PC-3 (cell line): ENCODE results near the gene SLC32A1. TPM values are rescaled to one million over a fixed set of nuclear protein-coding genes. Genes with fewer than 3 reads are reported as not detected.

ENCODE experiments used
- ATAC-seq: fragments of 200-7000 bp; cut with Tn5 transposase; 2 replicates; pipeline ENCODE4 v1.9.1; 2020; ENCODE audit warnings: mild to moderate bottlenecking, moderate library complexity
- Bru-seq: library from RNA; stranded (reverse); fragments of 400-500 nt; gene quantifications from one replicate; lab custom pipeline; 2021; lab: Mats Ljungman, UMichigan
- BruChase-seq, 2 experiments: library from RNA; stranded (reverse); fragments of 400-500 nt; gene quantifications; one replicate each; lab custom pipeline; 2021; lab: Mats Ljungman, UMichigan
- BruUV-seq: library from RNA; stranded (reverse); fragments of 400-500 nt; replicated peaks from 2 replicates; lab custom pipeline; 2021; lab: Mats Ljungman, UMichigan
- CTCF ChIA-PET: fragments of 300-600 bp; sonication (Branson Sonifier 250); formaldehyde crosslinking; loops from one replicate; lab custom pipeline; 2022; ENCODE audit warnings: antibody characterized with exemption; lab: Charles Lee
- POLR2A ChIA-PET: fragments of 300-600 bp; sonication (Branson Sonifier 250); formaldehyde crosslinking; loops from one replicate; lab custom pipeline; 2022; ENCODE audit warnings: antibody characterized with exemption; ENCODE audit not compliant: unreplicated experiment; lab: Charles Lee
- DNase-seq: peaks from one replicate; pipeline ENCODE4 v3.0.0-alpha.2; 2015
- H2AFZ ChIP-seq: fragments of 300-600 bp; sonication (generic); 2 replicates; pipeline ENCODE4 v1.6.0; 2016; ENCODE audit warnings: antibody characterized with exemption, low read length
- H3F3A ChIP-seq: fragments of 300-600 bp; sonication (generic); one replicate; pipeline ENCODE4 v1.6.0; 2017; ENCODE audit warnings: antibody characterized with exemption, low read length, control low read depth, mild to moderate bottlenecking; ENCODE audit not compliant: unreplicated experiment
- H3K27ac ChIP-seq: fragments of 300-600 bp; sonication (generic); 2 replicates; pipeline ENCODE4 v1.5.1; 2016; ENCODE audit warnings: mild to moderate bottlenecking, low read length
- H3K27me3 ChIP-seq: fragments of 300-600 bp; sonication (generic); 2 replicates; pipeline ENCODE4 v1.6.1; 2016; ENCODE audit warnings: low read length, mixed read lengths
- H3K36me3 ChIP-seq: fragments of 300-600 bp; sonication (generic); 2 replicates; pipeline ENCODE4 v1.6.1; 2016; ENCODE audit warnings: low read depth, mixed run types, low read length, mixed read lengths
- H3K4me1 ChIP-seq: fragments of 300-600 bp; sonication (generic); 2 replicates; pipeline ENCODE4 v1.5.1; 2016; ENCODE audit warnings: low read length; ENCODE audit not compliant: insufficient read depth
- H3K4me2 ChIP-seq: fragments of 300-600 bp; sonication (generic); 2 replicates; pipeline ENCODE4 v1.6.0; 2016; ENCODE audit warnings: low read length
- H3K4me3 ChIP-seq: fragments of 300-600 bp; sonication (generic); 2 replicates; pipeline ENCODE4 v1.5.1; 2016; ENCODE audit warnings: mild to moderate bottlenecking, low read length, mixed read lengths
- H3K79me2 ChIP-seq: fragments of 300-600 bp; sonication (generic); 2 replicates; pipeline ENCODE4 v1.6.1; 2017; ENCODE audit warnings: low read length, mixed read lengths
- H3K9ac ChIP-seq: fragments of 300-600 bp; sonication (generic); 2 replicates; pipeline ENCODE4 v1.6.0; 2016; ENCODE audit warnings: mild to moderate bottlenecking, low read length
- H3K9me2 ChIP-seq: fragments of 300-600 bp; sonication (generic); replicated peaks from 2 replicates; pipeline ENCODE4 v1.6.1; 2016; ENCODE audit warnings: mixed run types, low read length, mixed read lengths
- H3K9me3 ChIP-seq: fragments of 300-600 bp; sonication (generic); 2 replicates; pipeline ENCODE4 v1.6.1; 2016; ENCODE audit warnings: low read length, mixed read lengths
- H4K20me1 ChIP-seq: fragments of 300-600 bp; sonication (generic); 2 replicates; pipeline ENCODE4 v1.6.1; 2016; ENCODE audit warnings: low read length, mixed read lengths
- CTCF ChIP-seq: fragments of 300-600 bp; sonication (generic); conservative IDR thresholded peaks from 2 replicates; pipeline ENCODE4 v1.5.1; 2017; ENCODE audit warnings: antibody characterized with exemption, low read depth, mild to moderate bottlenecking, low read length
- EZH2 ChIP-seq: fragments of 300-600 bp; sonication (generic); IDR thresholded peaks from one replicate; pipeline ENCODE4 v1.6.1; 2017; ENCODE audit warnings: antibody characterized with exemption, mild to moderate bottlenecking, low read length; ENCODE audit not compliant: unreplicated experiment
- EZH2phosphoT487 ChIP-seq: fragments of 300-600 bp; sonication (generic); IDR thresholded peaks from 2 replicates; pipeline ENCODE4 v1.6.1; 2018; ENCODE audit warnings: mild to moderate bottlenecking, antibody characterized with exemption, low read length, borderline replicate concordance
- intact Hi-C: fragments of 100-400 bp; cut with micrococcal nuclease; formaldehyde crosslinking; loops from 2 replicates; pipeline ENCODE4 v1.9.0; 2023
- long read RNA-seq: library from polyadenylated mRNA; unstranded; transcript quantifications from one replicate; pipeline ENCODE4 v2.0.0, GENCODE V29; 2021; ENCODE audit not compliant: unreplicated experiment
- total RNA-seq: library from RNA; depleted of rRNA; stranded (reverse); fragments of >200 nt; gene quantifications from 2 replicates; pipeline ENCODE4 v1.2.3, GENCODE V29; 2014; rRNA removed

Gene SLC32A1
- total RNA-seq = not detected in 2 replicates
- Bru-seq, nascent RNA = not detected
- BruChase-seq, experiment 1, labeled RNA remaining after a 6-hour chase = not detected
- not detected for BruChase-seq, experiment 2, labeled RNA remaining after a 2-hour chase
- long read RNA-seq = 0 reads

- Histone ChIP-seq H3K27me3 (peaks cover 76% of the 10 kb centered on the region), H4K20me1 (no peaks in the 10 kb centered on the region), H3K4me1 (no peaks in the 10 kb centered on the region), H3F3A (no peaks in the 10 kb centered on the region), H3K9me3 (no peaks in the 10 kb centered on the region), H3K4me2 (no peak within 1 kb of the TSS; the same call in 1 of the 2 replicates), H3K27ac (no peak within 1 kb of the TSS), H3K79me2 (no peaks in the 10 kb centered on the region), H3K4me3 (no peak within 1 kb of the TSS), H3K36me3 (no peaks in the 10 kb centered on the region), H2AFZ (no peak within 1 kb of the TSS), H3K9ac (no peak within 1 kb of the TSS), H3K9me2 (no peaks in the 10 kb centered on the region)
- TF ChIP-seq CTCF (no peak), EZH2 (no peak), EZH2phosphoT487 (no peak)
- POLR2A ChIA-PET = no interaction called here
- DNase-seq = no peak
- BruUV-seq = no TSS peak
- CTCF ChIA-PET = no interaction called here
- intact Hi-C loops = no loop called here
- ATAC-seq = no peak
Observed at GRCh38 chr20:38723848-38724625, at the start of gene SLC32A1. SLC32A1 (plus strand) TSS chr20:38724486; CDS start chr20:38724725, 239 bp downstream.

- Histone ChIP-seq H4K20me1 (no peaks in the 10 kb centered on the region), H3K4me1 (no peaks in the 10 kb centered on the region), H3F3A (no peaks in the 10 kb centered on the region), H3K27ac (no peak overlapping the region), H3K36me3 (no peaks in the 10 kb centered on the region), H3K4me2 (no peak overlapping the region), H3K9me3 (no peaks in the 10 kb centered on the region), H3K9ac (no peak overlapping the region), H3K27me3 (peaks cover 3% of the 10 kb centered on the region), H3K9me2 (no peaks in the 10 kb centered on the region), H3K79me2 (no peaks in the 10 kb centered on the region), H2AFZ (no peak overlapping the region), H3K4me3 (no peak overlapping the region)
- DNase-seq (no peak), ATAC-seq (no peak)
- ChIA-PET CTCF (no interaction called here), POLR2A (no interaction called here)
- BruUV-seq = no TSS peak
- intact Hi-C loops = no loop called here
- TF ChIP-seq CTCF (no peak), EZH2phosphoT487 (no peak), EZH2 (no peak)
Observed at GRCh38 chr20:38674765-38675133, 49.5 kb upstream of the SLC32A1 start.

- intact Hi-C loops = no loop called here
- CTCF ChIA-PET = no interaction called here
- no peaks in the 10 kb centered on the region for H3F3A ChIP-seq
- H3K4me2 ChIP-seq = no peak overlapping the region
- no TSS peak for BruUV-seq
- no peaks in the 10 kb centered on the region for H3K9me3 ChIP-seq
- H3K4me1 ChIP-seq = no peaks in the 10 kb centered on the region
- H3K79me2 ChIP-seq = no peaks in the 10 kb centered on the region
- no peak overlapping the region for H2AFZ ChIP-seq
- TF ChIP-seq CTCF (no peak), EZH2 (no peak), EZH2phosphoT487 (no peak)
- no peak overlapping the region for H3K4me3 ChIP-seq
- no peaks in the 10 kb centered on the region for H3K27me3 ChIP-seq
- no peaks in the 10 kb centered on the region for H3K36me3 ChIP-seq
- DNase-seq = no peak
- no peak for ATAC-seq
- no peak overlapping the region for H3K9ac ChIP-seq
- no peak overlapping the region for H3K27ac ChIP-seq
- POLR2A ChIA-PET = no interaction called here
- no peaks in the 10 kb centered on the region for H4K20me1 ChIP-seq
- no peaks in the 10 kb centered on the region for H3K9me2 ChIP-seq
Observed at GRCh38 chr20:38676576-38676975, 47.7 kb upstream of the SLC32A1 start.
